Measurements from ENCODE around the gene TCOF1. TPM values are rescaled to one million over a fixed set of nuclear protein-coding genes. Genes with fewer than 3 reads are reported as not detected.

The TCOF1 gene
- total RNA-seq, 1 donor from 2014 or later, result 24.8 TPM

GRCh38 chr5:150350524-150351344, 6.8 kb upstream of the TCOF1 start:
- DNase-seq (ENCODE audit: low read depth), result peak; percentile 81

- no peak for DNase-seq (ENCODE audit: low read depth)
Observed at GRCh38 chr5:150352244-150353031, 5.1 kb upstream of the TCOF1 start.

DNA sequence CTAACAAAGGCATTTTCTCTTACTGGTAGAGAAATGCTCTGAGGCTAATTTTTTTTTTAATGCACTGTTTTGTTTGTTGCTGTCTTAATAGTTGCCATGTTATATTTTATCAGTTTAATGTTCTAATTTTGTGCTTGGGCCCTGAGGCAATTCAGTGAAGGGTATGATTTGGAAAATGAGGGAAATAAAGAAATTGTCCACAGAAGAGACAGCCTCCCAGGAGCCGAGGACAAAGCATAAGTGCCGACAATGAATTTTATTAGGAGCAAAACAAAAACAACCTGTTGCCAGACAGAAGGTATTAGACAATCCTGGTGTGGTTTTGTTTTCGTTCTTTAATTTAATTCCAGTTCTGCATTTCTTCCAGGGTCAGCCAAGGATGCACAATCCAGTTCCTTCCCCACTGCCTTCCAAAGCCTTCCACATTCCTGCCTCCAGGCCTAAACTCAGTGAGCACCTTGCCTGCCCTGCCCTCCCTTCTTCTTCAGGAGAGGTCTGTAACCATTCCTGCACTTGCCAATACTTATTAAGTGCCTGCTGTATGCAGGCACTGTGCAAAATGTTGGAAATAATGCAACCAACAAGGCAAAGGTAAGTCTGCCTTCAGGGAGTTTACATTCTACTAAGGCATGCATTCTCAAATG, 4.3 kb upstream of the TCOF1 start:
- DNase-seq (ENCODE audit: low read depth), result no peak

DNA sequence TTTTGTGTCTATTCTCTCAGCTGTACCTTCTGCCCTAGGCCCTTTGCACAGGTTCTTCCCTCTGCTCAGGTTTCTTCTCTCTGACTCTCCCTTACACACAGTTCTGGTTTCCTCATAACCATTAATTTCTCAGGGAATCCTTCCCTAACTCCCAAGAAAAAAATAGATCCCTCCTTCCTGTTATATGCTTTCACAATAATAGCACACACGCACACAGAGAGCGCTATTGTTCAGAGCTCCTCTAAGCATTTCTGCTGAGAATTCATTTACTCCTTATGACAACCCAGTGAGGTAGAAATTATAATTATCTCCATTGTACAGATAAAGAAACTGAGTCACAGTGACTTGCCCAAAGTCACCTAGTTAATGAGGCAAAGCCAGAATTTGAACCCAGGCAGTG, 1.7 kb upstream of the TCOF1 start:
- DNase-seq (ENCODE audit: low read depth), result no peak

- DNase-seq (ENCODE audit: low read depth), result no peak
Observed at GRCh38 chr5:150356575-150357294, 762 bp upstream of the TCOF1 start.

GRCh38 chr5:150358261-150359095, 981 bp downstream of the TCOF1 start:
- DNase-seq (ENCODE audit: low read depth), result peak; percentile 16

- DNase-seq (ENCODE audit: low read depth), result no peak
Observed at GRCh38 chr5:150361301-150361700, 3.8 kb downstream of the TCOF1 start.

- DNase-seq (ENCODE audit: low read depth), result no peak
Observed at GRCh38 chr5:150363185-150363584, 5.7 kb downstream of the TCOF1 start.

DNA sequence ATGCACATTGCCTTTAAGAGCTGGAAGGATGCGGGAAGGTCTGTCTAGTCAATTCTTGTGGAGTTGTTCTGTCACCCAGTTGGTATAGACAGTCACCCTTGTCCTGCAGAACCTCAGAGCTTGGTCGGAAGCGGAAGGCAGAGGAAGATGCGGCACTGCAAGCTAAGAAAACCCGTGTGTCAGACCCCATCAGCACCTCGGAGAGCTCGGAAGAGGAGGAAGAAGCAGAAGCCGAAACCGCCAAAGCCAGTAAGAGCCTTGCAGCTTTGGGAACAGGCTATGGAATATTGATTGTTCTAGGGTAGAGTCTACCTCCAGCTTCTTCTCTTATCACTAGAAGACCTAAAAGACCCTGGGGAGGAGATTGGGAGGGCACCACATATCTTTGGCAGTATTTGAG, 6.5 kb downstream of the TCOF1 start:
- DNase-seq (ENCODE audit: low read depth), result no peak

DNA sequence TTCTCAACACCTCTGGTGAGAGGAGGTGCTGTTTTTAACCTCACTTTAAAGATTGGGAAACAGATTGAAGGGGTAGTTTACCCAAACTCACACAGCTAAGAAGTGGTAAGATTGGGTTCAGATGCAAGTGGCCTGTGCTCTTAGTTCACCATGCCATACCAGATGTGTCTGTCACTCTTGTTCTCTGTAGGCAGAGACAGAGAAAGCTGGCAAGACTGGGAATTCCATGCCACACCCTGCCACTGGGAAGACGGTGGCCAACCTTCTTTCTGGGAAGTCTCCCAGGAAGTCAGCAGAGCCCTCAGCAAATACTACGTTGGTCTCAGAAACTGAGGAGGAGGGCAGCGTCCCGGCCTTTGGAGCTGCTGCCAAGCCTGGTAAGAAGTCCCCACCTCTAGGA, 11.0 kb downstream of the TCOF1 start:
- DNase-seq (ENCODE audit: low read depth), result peak; percentile 94

DNA sequence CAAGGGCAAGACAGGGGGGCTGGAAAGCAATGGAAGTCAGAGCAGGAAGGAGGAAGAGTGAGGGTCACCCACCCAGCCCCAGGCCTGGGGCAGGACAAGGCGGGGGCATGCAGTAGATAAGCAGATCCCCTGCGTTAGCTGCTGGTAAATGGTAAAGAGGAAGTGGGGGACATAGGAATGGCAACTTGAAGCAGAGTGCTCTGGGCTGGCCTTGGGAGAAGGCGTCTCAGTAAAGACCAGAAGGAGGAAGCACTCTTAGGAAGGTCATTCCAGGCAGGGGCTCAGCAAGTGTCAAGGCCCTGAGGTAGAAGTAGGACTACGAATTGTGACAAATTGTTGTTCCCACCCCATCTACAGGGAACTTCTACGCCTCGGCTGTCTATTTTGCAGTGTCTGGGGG, 15.1 kb downstream of the TCOF1 start:
- no peak for DNase-seq (ENCODE audit: low read depth)

GRCh38 chr5:150374651-150375050, 17.2 kb downstream of the TCOF1 start:
- no peak for DNase-seq (ENCODE audit: low read depth)

DNA sequence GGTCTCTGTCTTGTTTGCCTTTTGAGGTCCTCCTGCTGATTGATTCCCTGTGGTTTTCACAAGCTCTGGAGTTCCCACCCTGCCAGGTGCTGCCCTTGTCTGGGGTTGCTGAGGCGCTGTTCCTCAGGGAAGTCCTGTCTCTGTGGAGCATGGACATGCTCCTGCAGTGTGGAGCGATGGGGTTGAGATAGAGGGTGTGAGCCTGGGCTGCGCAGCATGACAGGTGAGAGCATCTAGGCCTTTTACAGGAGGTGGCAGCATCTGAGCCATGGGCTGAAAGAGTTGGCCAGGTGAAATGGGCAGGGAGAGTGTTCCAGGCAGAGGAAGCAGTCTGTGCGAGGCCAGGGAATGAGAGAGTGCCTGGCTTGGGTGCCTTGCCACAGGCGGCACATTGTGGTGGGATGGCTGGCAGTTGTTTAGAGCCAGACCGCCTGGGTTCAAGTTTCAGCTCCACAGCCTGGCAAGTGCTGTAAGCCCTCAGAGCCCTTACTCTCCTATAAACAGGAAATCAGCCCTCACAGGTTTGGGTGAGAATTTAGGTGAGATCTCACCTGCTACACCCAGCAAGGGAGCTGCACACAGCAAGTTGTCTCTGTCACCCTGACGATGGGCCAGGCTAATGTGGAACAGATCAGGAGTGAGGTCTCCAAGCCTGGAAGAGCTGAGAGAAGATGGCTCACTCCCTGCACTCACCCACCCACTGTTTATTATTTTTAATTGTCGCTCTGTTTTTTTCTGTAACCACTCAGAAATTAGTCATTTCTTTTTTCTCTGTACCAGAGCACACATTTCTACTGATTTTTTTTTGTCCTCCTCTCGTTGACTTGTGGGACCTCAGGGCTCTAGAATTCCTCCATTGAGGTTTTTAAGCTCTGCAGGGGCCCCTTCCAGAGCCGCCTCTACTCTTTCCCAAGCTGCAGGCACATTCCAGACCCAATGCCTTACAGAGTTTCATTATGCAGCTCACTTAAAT, 19.6 kb downstream of the TCOF1 start:
- peak; percentile 48 for DNase-seq (ENCODE audit: low read depth)

DNA sequence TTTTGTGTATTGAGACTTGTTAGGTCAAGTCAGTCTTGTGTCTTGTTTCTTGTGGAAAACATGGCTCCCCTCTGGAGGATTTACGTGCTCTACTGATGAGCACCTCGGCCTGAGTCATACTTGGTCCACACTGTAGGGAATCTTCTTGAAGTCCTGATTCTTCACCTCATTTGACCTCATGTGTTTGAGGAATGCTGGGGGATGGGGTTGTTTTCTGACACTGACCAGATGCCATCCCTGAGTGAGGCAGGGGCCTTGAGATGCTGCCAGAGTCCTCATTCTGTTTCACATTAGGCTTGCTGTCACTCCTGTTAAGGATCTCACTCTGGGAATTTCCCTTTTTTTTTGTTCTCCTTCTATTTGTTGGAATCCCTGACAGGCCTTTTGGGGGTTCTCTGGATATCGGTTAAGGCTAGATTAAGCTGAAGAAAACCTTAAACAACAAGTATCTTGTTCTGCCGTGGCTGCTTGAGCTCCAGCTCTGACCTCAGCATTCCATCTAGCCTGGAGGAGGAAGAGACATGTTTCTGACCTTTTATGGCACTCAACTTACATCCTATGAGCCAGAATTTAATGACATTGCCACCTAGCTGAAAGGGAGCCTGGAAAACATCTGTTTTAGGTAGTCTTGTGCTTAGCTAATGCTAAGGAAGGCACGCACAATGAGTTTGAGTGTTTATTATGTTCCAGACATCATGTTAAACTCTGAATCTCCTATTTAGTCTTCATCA, 20.6 kb downstream of the TCOF1 start:
- peak; percentile 87 for DNase-seq (ENCODE audit: low read depth)

DNA sequence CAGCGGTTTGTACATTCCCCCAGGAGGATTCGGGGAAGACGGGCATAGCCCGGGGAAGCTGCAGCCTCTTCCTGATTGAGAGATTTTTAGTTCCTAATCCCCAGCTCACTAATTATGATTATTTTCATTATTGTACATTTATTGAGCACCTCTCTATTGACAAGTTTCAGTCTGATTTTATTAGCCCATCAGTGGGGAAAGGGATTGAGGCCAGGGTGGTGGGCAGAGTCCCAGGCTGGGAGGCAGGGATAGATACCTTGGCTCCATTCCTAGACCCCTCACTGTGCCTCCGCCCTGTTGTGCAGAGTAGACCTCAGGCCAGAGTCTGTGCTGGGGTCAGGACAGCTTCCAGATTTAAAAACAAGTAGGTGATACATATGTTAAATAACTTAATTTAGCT, 27.2 kb downstream of the TCOF1 start:
- DNase-seq (ENCODE audit: low read depth), result no peak

- DNase-seq (ENCODE audit: low read depth), result no peak
Observed at GRCh38 chr5:150386024-150386855, 28.7 kb downstream of the TCOF1 start.

- DNase-seq (ENCODE audit: low read depth), result no peak
Observed at GRCh38 chr5:150389531-150390266, 32.2 kb downstream of the TCOF1 start.
